Stomach smooth muscle (tissue), 2 donors: Measurements from ENCODE around the gene FLYWCH1.

Source experiments
- H3K27ac ChIP-seq: one replicate; pipeline ENCODE4 v1.7.0; 2013; ENCODE audit warnings: mild to moderate bottlenecking, low read length, inconsistent platforms
- H3K27me3 ChIP-seq, 2 donors: one replicate each; pipeline ENCODE4 v1.7.0; 2013; ENCODE audit warnings: low read length in 2 of 2; ENCODE audit not compliant: insufficient read depth in 2 of 2, control insufficient read depth in 1 of 2
- H3K36me3 ChIP-seq, 2 donors: one replicate each; pipeline ENCODE4 v1.7.0; 2013; ENCODE audit warnings: low read length in 2 of 2; ENCODE audit not compliant: control insufficient read depth in 2 of 2, insufficient read depth in 2 of 2
- H3K4me1 ChIP-seq: one replicate; pipeline ENCODE4 v1.7.0; 2013; ENCODE audit warnings: low read length; ENCODE audit not compliant: control insufficient read depth, insufficient read depth
- H3K4me3 ChIP-seq, 2 donors: one replicate each; pipeline ENCODE4 v1.7.0; 2013; ENCODE audit warnings: low read length in 2 of 2
- H3K9ac ChIP-seq, 2 donors: one replicate each; pipeline ENCODE4 v1.7.0; 2013; ENCODE audit warnings: low read length in 2 of 2, mild to moderate bottlenecking in 1 of 2
- H3K9me3 ChIP-seq, 2 donors: one replicate each; pipeline ENCODE4 v1.7.0; 2013; ENCODE audit warnings: low read length in 2 of 2; ENCODE audit not compliant: control insufficient read depth in 2 of 2
- donor health status: healthy.
- donor health status: Pancreatic carcinoma.

Gene FLYWCH1

DNA sequence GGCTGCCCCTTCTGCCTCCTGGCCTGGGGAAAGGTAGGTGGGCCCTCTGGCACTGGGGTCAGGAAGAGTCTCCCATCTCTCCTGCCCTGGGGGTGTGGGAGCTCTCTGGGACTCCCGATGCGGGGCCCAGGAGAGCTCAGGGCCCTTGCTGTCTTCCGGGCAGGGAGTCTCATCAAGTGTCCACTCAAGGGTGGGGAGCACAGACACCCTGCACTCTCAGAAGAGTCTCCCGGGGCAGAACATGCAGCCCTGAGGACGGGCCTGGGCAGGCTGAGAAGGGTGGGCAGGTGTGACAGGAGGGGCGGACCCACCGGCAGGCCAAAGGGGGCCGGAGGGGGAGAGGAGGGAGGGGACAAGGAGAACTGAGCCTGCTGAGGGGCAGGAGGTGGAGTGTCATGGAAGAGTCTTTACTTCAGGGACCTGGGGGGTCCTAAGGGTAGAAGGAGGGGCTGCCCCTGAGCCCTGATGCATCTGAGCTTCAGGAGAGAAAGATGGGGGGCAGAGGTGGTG lies 76.9 kb downstream of the FLYWCH1 start:
- H3K9me3 ChIP-seq, result no peaks in the 10 kb centered on the region
- H3K27me3 ChIP-seq, result peaks cover 5 to 7% of the 10 kb centered on the region in 2 donors
- H3K9ac ChIP-seq, result no peak overlapping the region
- H3K4me1 ChIP-seq, result peaks cover 11% of the 10 kb centered on the region
- H3K4me3 ChIP-seq, result no peak overlapping the region
- H3K36me3 ChIP-seq, result no peaks in the 10 kb centered on the region
- H3K27ac ChIP-seq, result no peak overlapping the region

DNA sequence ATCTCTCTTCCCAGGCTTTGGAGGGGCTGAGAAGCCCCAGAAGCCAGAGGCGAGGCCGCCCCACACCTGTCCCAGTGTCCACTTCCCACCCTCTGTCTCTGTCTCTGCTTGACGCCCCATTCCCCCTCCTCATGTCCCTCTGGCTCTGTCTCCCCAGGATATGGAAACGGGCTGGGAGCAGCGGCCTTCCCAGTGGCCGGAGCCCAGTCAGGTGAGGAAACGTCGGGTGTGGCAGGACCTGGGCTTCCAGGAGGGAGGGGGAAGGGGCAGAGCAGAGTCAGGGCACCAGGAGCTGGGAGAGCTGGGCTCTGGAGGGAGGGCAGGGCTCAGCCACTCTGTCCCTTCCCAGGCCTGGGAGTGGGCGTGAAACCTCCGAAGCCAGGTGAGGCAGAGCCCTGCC lies 79.2 kb downstream of the FLYWCH1 start:
- H3K27me3 ChIP-seq, result peaks cover 5 to 6% of the 10 kb centered on the region in 2 donors
- no peak overlapping the region for H3K4me3 ChIP-seq
- no peak overlapping the region for H3K27ac ChIP-seq
- H3K9me3 ChIP-seq, result no peaks in the 10 kb centered on the region
- H3K4me1 ChIP-seq, result no peaks in the 10 kb centered on the region
- H3K36me3 ChIP-seq, result no peaks in the 10 kb centered on the region
- H3K9ac ChIP-seq, result no peak overlapping the region

DNA sequence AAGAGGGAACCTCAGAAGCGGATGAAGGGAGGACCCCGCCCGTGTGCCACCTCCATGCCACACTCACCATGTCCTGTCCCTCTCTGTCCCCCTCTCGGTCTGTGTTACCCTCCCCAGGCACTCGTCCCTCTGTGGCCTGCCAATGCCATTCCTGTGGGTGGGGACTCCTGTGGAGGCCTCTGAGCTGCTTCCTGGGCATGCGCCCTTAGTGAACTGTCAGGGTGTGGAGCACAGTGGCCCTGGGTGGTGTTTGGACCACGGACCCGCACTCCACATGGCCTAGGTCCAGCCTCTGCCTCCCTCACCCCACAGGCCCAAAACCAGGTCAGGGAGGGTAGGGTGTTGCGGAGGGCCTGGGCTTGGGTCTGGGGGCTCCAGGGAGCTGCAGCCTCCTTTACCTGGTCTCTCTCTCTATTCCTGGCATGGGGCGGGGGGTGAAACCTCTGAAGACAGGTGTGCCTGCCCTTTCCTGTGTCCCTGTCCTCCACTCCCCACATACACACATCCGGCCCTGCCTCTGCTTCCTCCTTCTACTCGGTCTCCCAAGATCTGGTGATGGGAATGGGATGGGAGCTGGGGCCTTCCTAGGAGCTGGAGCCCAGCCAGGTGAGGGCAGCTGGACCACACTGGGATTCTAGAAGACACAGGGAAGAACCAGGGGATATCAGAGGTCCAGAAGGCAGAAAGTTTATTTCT lies 80.0 kb downstream of the FLYWCH1 start:
- Histone ChIP-seq H3K9ac (no peak overlapping the region), H3K4me1 (no peaks in the 10 kb centered on the region), H3K27me3 (peaks cover 5 to 6% of the 10 kb centered on the region in 2 donors), H3K4me3 (no peak overlapping the region), H3K36me3 (no peaks in the 10 kb centered on the region), H3K9me3 (no peaks in the 10 kb centered on the region), H3K27ac (no peak overlapping the region)

DNA sequence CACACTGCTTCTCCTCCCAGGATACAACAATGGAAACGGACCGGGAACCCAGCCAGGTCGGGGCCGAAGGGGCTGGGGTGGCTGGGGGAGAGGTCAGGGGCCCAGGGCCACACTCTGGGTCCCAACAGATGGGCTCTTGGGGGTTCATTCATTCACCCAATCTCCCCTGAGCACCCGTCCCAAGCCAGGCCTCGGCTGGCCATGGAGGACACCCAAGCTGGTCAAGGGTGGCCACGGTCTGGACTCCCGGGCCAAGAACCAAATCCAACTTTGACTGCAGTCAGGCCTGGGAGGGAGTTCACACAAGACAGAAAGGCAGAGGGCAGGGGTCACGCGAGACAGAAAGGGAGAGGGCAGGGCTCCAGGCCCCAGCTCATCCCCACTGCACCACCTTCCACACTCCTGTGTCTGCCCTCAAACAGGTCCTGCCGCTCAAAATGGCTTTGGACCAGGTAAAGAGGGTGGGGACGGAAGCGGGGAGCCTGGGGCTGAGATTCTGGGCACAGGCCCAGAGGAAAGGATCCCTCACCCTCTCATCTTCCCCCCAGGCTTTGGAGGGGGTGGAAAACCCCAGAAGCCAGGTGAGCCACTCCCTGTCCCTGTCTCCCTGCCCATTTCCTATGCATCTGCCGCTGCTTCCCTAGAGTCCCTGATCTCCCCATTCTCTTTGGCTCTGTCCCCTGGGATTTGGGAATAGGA lies 80.8 kb downstream of the FLYWCH1 start:
- H3K4me1 ChIP-seq, result no peaks in the 10 kb centered on the region
- no peak overlapping the region for H3K27ac ChIP-seq
- no peak overlapping the region for H3K9ac ChIP-seq
- no peaks in the 10 kb centered on the region for H3K9me3 ChIP-seq
- H3K4me3 ChIP-seq, result no peak overlapping the region
- H3K27me3 ChIP-seq, result peaks cover 2 to 5% of the 10 kb centered on the region in 2 donors
- no peaks in the 10 kb centered on the region for H3K36me3 ChIP-seq

DNA sequence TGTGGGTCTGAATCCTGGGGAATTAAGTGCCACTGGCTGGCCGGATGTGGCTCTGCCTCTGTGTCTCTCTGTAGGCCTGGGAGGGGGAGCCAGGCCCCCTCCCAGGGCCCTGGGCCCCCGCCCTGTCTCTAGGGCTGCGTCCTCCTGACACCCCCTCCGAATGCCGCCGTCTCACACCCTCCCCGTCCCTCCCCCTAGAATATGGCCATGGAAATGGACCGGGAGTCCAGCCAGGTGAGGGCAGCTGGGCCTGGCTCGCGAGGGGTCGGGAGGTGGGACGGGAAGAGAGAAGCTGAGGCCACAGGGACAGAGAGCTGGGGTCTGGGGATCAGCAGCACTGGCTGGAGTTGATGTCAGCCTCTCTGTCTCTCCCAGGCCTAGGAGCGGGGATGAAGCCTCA lies 84.6 kb downstream of the FLYWCH1 start:
- H3K4me1 ChIP-seq, result no peaks in the 10 kb centered on the region
- H3K36me3 ChIP-seq, result no peaks in the 10 kb centered on the region
- H3K4me3 ChIP-seq, result no peak overlapping the region
- H3K27me3 ChIP-seq, result peaks cover 0 to 3% of the 10 kb centered on the region in 2 donors
- H3K9ac ChIP-seq, result no peak overlapping the region
- no peak overlapping the region for H3K27ac ChIP-seq
- H3K9me3 ChIP-seq, result no peaks in the 10 kb centered on the region

DNA sequence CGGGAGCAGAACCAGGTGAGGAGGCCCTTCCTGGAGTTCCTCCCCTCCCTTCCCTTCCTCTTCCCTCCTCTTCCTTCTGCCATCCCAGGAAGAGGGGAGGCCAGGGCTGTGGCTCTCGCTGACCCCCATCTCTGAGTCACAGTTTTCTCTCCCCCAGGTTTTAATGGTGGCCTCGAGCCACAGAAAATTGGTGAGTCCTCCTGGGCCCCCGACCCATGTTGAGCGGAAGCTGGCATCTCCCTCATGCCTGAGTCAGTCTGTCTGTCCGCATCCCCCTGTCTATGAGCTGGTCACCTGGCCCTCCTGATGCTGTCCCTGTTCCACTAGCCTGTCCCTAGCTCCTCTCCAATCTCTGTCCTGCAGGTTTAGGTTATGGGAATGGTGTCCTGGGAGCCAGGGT lies 88.2 kb downstream of the FLYWCH1 start:
- no peak overlapping the region for H3K4me3 ChIP-seq
- H3K9ac ChIP-seq, result no peak overlapping the region
- peaks cover 7% of the 10 kb centered on the region for H3K4me1 ChIP-seq
- no peaks in the 10 kb centered on the region for H3K36me3 ChIP-seq
- no peaks in the 10 kb centered on the region for H3K9me3 ChIP-seq
- peaks cover 2 to 7% of the 10 kb centered on the region in 2 donors for H3K27me3 ChIP-seq
- H3K27ac ChIP-seq, result no peak overlapping the region

DNA sequence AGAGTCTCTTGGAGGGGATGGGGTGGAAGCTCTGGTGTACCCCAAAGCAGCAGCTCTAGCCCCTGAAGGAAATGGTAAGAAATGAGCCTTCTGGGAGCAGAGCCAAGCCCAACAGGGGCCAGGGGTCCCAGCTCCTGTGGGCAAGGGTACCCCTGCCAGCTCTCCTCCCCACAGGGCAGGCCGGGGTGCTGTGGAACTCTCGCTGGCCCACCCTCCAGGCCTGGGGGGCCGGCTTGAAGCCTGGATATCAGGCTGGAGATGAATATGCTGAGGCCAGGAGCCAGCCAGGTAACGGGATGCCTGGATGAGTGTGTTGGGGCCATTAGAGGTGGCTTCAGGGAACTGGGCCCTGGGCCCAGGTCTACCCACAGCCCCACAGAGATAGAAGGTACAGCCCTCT lies 88.8 kb downstream of the FLYWCH1 start:
- Histone ChIP-seq H3K4me1 (peaks cover 7% of the 10 kb centered on the region), H3K4me3 (no peak overlapping the region), H3K9me3 (no peaks in the 10 kb centered on the region), H3K27ac (no peak overlapping the region), H3K36me3 (no peaks in the 10 kb centered on the region), H3K9ac (no peak overlapping the region), H3K27me3 (peaks cover 4 to 8% of the 10 kb centered on the region in 2 donors)
